ENCODE data around the gene ETS2.

ETS2 gene

DNA sequence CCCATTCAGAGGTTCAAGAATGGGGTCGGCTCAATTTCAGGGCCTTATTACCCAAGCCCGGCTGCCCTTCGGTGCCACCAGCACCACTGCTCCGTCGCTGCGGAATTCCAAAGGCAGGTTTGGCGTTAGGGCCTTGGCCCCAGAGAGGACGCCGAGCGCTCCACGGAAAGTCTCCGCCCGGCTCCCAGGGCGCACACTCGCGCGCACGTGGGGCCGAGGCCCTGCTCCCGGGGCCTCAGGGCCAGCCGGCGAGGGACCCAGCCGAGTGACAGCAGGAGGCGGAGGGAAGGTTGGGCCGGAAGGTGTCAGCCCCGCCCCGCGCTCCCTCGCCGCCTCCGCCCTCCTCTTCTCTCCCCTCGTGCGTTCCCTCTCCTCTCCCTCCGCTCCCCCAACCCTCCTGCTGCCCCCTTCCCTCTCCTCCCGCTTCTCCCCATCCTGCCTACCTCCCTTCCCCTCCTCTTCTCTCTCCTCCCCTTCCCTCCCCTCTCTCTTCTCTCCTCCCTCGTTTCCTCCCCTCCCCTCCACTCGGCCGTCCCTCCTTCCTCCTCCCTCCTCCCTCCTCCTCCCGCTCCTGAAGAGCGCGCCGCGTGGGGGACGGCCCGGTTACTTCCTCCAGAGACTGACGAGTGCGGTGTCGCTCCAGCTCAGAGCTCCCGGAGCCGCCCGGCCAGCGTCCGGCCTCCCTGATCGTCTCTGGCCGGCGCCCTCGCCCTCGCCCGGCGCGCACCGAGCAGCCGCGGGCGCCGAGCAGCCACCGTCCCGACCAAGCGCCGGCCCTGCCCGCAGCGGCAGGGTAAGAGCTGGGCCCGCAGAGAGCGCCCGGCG, at the start of gene ETS2:
ETS2 (plus strand) TSS at position 602 of the 825 bp plus-strand sequence. CDS start 4,106 bp downstream, outside the sequence.
- DNase-seq (ENCODE audit: low read depth) = peak; percentile 57
- TF ChIP-seq, protein P1, sequence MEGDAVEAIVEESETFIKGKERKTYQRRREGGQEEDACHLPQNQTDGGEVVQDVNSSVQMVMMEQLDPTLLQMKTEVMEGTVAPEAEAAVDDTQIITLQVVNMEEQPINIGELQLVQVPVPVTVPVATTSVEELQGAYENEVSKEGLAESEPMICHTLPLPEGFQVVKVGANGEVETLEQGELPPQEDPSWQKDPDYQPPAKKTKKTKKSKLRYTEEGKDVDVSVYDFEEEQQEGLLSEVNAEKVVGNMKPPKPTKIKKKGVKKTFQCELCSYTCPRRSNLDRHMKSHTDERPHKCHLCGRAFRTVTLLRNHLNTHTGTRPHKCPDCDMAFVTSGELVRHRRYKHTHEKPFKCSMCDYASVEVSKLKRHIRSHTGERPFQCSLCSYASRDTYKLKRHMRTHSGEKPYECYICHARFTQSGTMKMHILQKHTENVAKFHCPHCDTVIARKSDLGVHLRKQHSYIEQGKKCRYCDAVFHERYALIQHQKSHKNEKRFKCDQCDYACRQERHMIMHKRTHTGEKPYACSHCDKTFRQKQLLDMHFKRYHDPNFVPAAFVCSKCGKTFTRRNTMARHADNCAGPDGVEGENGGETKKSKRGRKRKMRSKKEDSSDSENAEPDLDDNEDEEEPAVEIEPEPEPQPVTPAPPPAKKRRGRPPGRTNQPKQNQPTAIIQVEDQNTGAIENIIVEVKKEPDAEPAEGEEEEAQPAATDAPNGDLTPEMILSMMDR (IDR thresholded peaks at IDR 0.05; ENCODE audit: control insufficient read depth, insufficient read depth, low read depth, low read length, missing control alignments) = peak; percentile 5

GRCh38 chr21:38756746-38757145, 49.0 kb upstream of the ETS2 start:
- no peak for DNase-seq (ENCODE audit: low read depth)
- no peak overlapping the region for H3K4me3 ChIP-seq (ENCODE audit: control insufficient read depth, low read depth, low read length)
- TF ChIP-seq, protein P1 (IDR thresholded peaks at IDR 0.05; ENCODE audit: control insufficient read depth, insufficient read depth, low read depth, low read length, missing control alignments) = no peak

More for the DNA sequence above, at the start of gene ETS2:
- H3K4me3 ChIP-seq (ENCODE audit: control insufficient read depth, low read depth, low read length) = peak within 1 kb of the TSS; percentile 83

DNA sequence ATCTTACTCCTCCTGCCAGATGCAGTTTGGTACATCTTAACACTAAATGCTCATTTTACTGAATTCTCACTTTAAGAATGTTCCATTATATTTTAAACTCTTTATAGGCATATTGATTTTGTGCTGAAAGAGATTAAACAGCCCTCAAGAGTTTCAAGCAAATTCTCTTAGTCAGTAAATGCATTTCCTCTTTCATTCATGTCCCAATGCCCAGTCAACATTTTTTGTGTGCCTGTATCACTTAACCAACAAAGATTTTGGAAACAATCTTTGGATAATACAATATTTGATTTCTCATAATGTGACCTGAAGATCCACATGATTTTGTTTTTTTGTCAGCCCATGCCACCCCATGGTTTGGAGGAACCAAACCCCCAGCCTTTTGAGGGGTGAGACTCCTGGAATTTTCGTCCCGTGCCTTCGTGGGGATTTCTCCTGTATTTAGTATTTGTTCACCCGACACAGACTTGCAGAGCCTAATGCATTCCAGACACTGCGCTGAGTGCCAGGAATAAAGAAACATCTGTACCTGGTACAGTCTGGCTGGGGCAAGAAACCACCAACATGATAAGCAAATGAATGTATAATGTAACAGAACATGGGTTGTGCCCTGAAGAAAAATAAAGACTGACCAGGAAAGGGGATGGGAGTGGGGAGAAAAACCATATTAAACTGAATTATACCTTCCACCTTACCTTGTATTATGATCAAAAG, 47.1 kb upstream of the ETS2 start:
- TF ChIP-seq, protein P1 (IDR thresholded peaks at IDR 0.05; ENCODE audit: control insufficient read depth, insufficient read depth, low read depth, low read length, missing control alignments) = no peak
- no peak overlapping the region for H3K4me3 ChIP-seq (ENCODE audit: control insufficient read depth, low read depth, low read length)
- DNase-seq (ENCODE audit: low read depth) = no peak

DNA sequence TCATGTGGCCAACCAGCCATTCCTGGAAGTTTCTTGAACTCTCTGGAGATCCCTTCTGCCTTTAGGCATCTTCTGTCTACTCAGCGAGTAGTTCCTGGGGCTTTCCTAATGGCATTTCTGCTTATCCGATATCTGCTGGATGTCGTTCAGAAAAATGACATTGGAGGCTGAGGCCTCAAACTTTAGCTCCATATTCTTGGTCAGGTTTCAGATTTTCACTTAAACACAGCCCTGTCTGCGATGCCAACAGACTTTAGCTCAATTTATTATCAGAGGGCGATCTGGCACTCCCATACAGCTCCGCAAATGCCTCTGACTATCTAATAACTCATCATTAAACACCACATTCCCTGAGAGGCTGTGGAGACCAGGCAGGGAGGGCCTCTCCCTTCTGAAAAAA, 46.3 kb upstream of the ETS2 start:
- no peak for DNase-seq (ENCODE audit: low read depth)
- TF ChIP-seq, protein P1 (IDR thresholded peaks at IDR 0.05; ENCODE audit: control insufficient read depth, insufficient read depth, low read depth, low read length, missing control alignments) = no peak
- H3K4me3 ChIP-seq (ENCODE audit: control insufficient read depth, low read depth, low read length) = no peak overlapping the region

GRCh38 chr21:38760017-38760761, 45.5 kb upstream of the ETS2 start:
- TF ChIP-seq, protein P1 (IDR thresholded peaks at IDR 0.05; ENCODE audit: control insufficient read depth, insufficient read depth, low read depth, low read length, missing control alignments) = no peak
- no peak for DNase-seq (ENCODE audit: low read depth)

DNA sequence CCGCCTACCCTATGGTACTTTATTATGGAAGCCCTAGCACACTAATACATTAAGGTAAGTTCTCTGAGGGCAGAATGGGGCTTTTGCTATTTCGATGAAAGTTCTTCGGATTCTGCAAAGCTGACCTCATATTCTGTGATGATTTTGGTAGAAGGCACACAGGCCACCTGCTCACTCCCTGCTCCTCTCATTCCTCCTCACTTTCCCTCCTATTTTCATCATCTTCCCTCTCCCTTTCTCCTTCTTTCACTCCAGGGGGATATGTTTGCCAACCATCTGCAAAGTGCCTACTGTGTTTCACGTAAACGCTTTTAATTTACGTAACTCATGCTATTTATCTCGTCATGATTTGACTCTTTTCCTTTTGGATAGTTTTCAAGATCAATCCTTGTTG, 45.0 kb upstream of the ETS2 start:
- TF ChIP-seq, protein P1 (IDR thresholded peaks at IDR 0.05; ENCODE audit: control insufficient read depth, insufficient read depth, low read depth, low read length, missing control alignments) = no peak
- no peak overlapping the region for H3K4me3 ChIP-seq (ENCODE audit: control insufficient read depth, low read depth, low read length)
- DNase-seq (ENCODE audit: low read depth) = no peak

More at GRCh38 chr21:38760017-38760761, 45.5 kb upstream of the ETS2 start:
- no peak overlapping the region for H3K4me3 ChIP-seq (ENCODE audit: control insufficient read depth, low read depth, low read length)

All from AG09309 (cell line).